SK-N-SH (cell line): Measurements from ENCODE around the gene NDUFC2. TPM values are rescaled to one million over a fixed set of nuclear protein-coding genes. Genes with fewer than 3 reads are reported as not detected.

Experiments used
- CTCF ChIA-PET: fragments of 300-600, 350-600 bp; formaldehyde crosslinking; extraction: SDS; loops from one replicate; lab custom pipeline; 2021; lab: Yijun Ruan, JAX
- POLR2A ChIA-PET: fragments of 350-600 bp; sonication (Branson Sonifier 250); formaldehyde crosslinking; extraction: SDS; loops from one replicate; lab custom pipeline; 2020; ENCODE audit warnings: antibody characterized with exemption, inconsistent platforms; lab: Yijun Ruan, JAX
- DNase-seq: peaks from one replicate; pipeline ENCODE4 v3.0.0; 2012
- H2AFZ ChIP-seq: fragments of 200-600 bp; sonication (generic); 2 replicates; pipeline ENCODE4 v1.8.1; 2016; ENCODE audit warnings: antibody characterized with exemption, mild to moderate bottlenecking, low read depth
- H3F3A ChIP-seq: fragments of 200-600 bp; sonication (generic); replicated peaks from 2 replicates; pipeline ENCODE3; 2016; ENCODE audit warnings: antibody characterized with exemption, mild to moderate bottlenecking; ENCODE audit not compliant: insufficient read depth
- H3K27ac ChIP-seq, 2 experiments: fragments of 200-500 bp in 1 of 2; fragments of 200-600 bp in 1 of 2; sonication (Bioruptor generic) in 1 of 2; sonication (generic), shearing (Covaris generic) in 1 of 2; 2 replicates each; pipeline versions ENCODE4 v1.5.1 to v1.6.1; 2014 to 2016; ENCODE audit warnings: low read depth in 2 of 2, inconsistent platforms in 1 of 2, low read length in 1 of 2, mild to moderate bottlenecking in 1 of 2, mixed read lengths in 1 of 2
- H3K27me3 ChIP-seq: fragments of 200-600 bp; sonication (generic), shearing (Covaris generic); 2 replicates; pipeline ENCODE4 v1.6.1; 2016; ENCODE audit warnings: mixed run types; ENCODE audit not compliant: insufficient read depth
- H3K36me3 ChIP-seq, 2 experiments: fragments of 200-500 bp in 1 of 2; fragments of 200-600 bp in 1 of 2; sonication (Bioruptor generic) in 1 of 2; sonication (generic) in 1 of 2; replicated peaks in 1 of 2; 2 replicates each; pipeline versions ENCODE3 to v1.5.1; 2014 to 2016; ENCODE audit warnings: low read length in 1 of 2, mild to moderate bottlenecking in 1 of 2; ENCODE audit not compliant: insufficient read depth in 2 of 2, control insufficient read depth in 1 of 2
- H3K4me1 ChIP-seq, 2 experiments: fragments of 200-500 bp in 1 of 2; fragments of 200-600 bp in 1 of 2; sonication (Bioruptor generic) in 1 of 2; sonication (generic), shearing (Covaris generic) in 1 of 2; 2 replicates each; pipeline versions ENCODE4 v1.5.1 to v1.6.1; 2014 to 2016; ENCODE audit warnings: low read depth in 1 of 2, low read length in 1 of 2, mixed run types in 1 of 2; ENCODE audit not compliant: insufficient read depth in 2 of 2, control insufficient read depth in 1 of 2
- H3K4me2 ChIP-seq: fragments of 200-600 bp; sonication (generic), shearing (Covaris generic); 2 replicates; pipeline ENCODE4 v1.6.1; 2017; ENCODE audit warnings: mixed run types
- H3K4me3 ChIP-seq, 2 experiments: fragments of 200-500 bp in 1 of 2; fragments of 200-600 bp in 1 of 2; sonication (Bioruptor generic) in 1 of 2; sonication (generic), shearing (Covaris generic) in 1 of 2; 2 replicates each; pipeline versions ENCODE4 v1.5.1 to v1.8.1; 2014 to 2016; ENCODE audit warnings: low read depth in 2 of 2, inconsistent platforms in 1 of 2, low read length in 1 of 2, mild to moderate bottlenecking in 1 of 2, mixed read lengths in 1 of 2, moderate library complexity in 1 of 2
- H3K79me2 ChIP-seq: fragments of 200-600 bp; sonication (generic); 2 replicates; pipeline ENCODE4 v1.8.1; 2017; ENCODE audit warnings: mild to moderate bottlenecking; ENCODE audit not compliant: insufficient read depth
- H3K9ac ChIP-seq: fragments of 200-600 bp; sonication (generic); 2 replicates; pipeline ENCODE4 v1.6.1; 2017; ENCODE audit warnings: mixed run types
- H3K9me2 ChIP-seq: fragments of 200-600 bp; sonication (generic); 2 replicates; pipeline ENCODE4 v1.6.1; 2017; ENCODE audit warnings: mixed run types
- H3K9me3 ChIP-seq: fragments of 200-600 bp; sonication (generic); 2 replicates; pipeline ENCODE4 v1.6.1; 2017; ENCODE audit warnings: mixed run types, mild to moderate bottlenecking, moderate library complexity
- H4K20me1 ChIP-seq: fragments of 200-600 bp; sonication (generic); 2 replicates; pipeline ENCODE4 v1.6.1; 2017; ENCODE audit warnings: mild to moderate bottlenecking, mixed run types; ENCODE audit not compliant: insufficient read depth
- CTCF ChIP-seq: fragments of 200-600 bp; sonication (generic); IDR thresholded peaks from 2 replicates; pipeline ENCODE4 v1.6.1; 2017; ENCODE audit warnings: antibody characterized with exemption, mild to moderate bottlenecking, moderate library complexity
- ELF1 ChIP-seq: IDR thresholded peaks from 2 replicates; pipeline ENCODE4 v1.4.0; 2012
- FOXJ3 ChIP-seq: sonication (generic); formaldehyde crosslinking; IDR thresholded peaks from 2 replicates; pipeline ENCODE4 v1.5.1; 2020; ENCODE audit warnings: mild to moderate bottlenecking, missing genetic modification reagents
- GABPA ChIP-seq: IDR thresholded peaks from 2 replicates; pipeline ENCODE4 v1.4.0; 2012; ENCODE audit warnings: low read depth, mild to moderate bottlenecking
- IRF3 ChIP-seq: fragments of 150-350 bp; IDR thresholded peaks from 2 replicates; pipeline ENCODE4 v1.6.1; 2016; ENCODE audit warnings: mild to moderate bottlenecking, low read depth, low read length
- MEF2A ChIP-seq: IDR thresholded peaks from 2 replicates; pipeline ENCODE4 v1.4.0; 2012; ENCODE audit warnings: low read depth, borderline replicate concordance
- NFIC ChIP-seq: IDR thresholded peaks from 2 replicates; pipeline ENCODE4 v1.4.0; 2012; ENCODE audit warnings: borderline replicate concordance
- PBX3 ChIP-seq: IDR thresholded peaks from 2 replicates; pipeline ENCODE4; 2012
- RAD21 ChIP-seq: IDR thresholded peaks from 2 replicates; pipeline ENCODE4 v1.6.1; 2012; ENCODE audit warnings: mild to moderate bottlenecking, low read length
- REST ChIP-seq: IDR thresholded peaks from 2 replicates; pipeline ENCODE4 v1.6.1; 2012; ENCODE audit warnings: mild to moderate bottlenecking, low read depth, low read length, moderate library complexity
- RFX5 ChIP-seq: IDR thresholded peaks from 2 replicates; pipeline ENCODE4 v1.6.1; 2012; ENCODE audit warnings: mild to moderate bottlenecking, improper control_type of control experiment, low read length
- TCF12 ChIP-seq: IDR thresholded peaks from 2 replicates; pipeline ENCODE4 v1.4.0; 2012
- TEAD4 ChIP-seq: IDR thresholded peaks from 2 replicates; pipeline ENCODE4 v1.4.0; 2012; ENCODE audit warnings: mild to moderate bottlenecking, borderline replicate concordance; ENCODE audit not compliant: insufficient read depth
- YY1 ChIP-seq: IDR thresholded peaks from 2 replicates; pipeline ENCODE4 v1.4.0; 2012; ENCODE audit warnings: low read depth, mild to moderate bottlenecking
- WGBS: methylation state at CpG from one replicate; pipeline ENCODE4 v1.1.6; 2017; ENCODE audit warnings: low lambda C conversion rate; 5-methylcytosine and 5-hydroxymethylcytosine counted together
- polyA plus RNA-seq, 3 experiments: library from polyadenylated mRNA; depleted of rRNA; stranded (reverse); fragments of >200 nt; gene quantifications; 2 replicates each; pipeline ENCODE4 v1.2.3, GENCODE V29; 2012
- TF ChIP-seq, protein P1 (sequence below): fragments of 150-350 bp; IDR thresholded peaks from 2 replicates; pipeline ENCODE4 v1.6.1; 2017; ENCODE audit warnings: antibody characterized with exemption, low read length, low read depth, borderline replicate concordance

Gene NDUFC2
- polyA plus RNA-seq, 1 of the 3 experiments (the other 2 are of a cell fraction): 235 TPM

- TF ChIP-seq CTCF (no peak), MEF2A (no peak), TEAD4 (no peak), YY1 (no peak)
Measured at GRCh38 chr11:78100261-78100660, 20.6 kb upstream of the NDUFC2 start (continued).

DNA sequence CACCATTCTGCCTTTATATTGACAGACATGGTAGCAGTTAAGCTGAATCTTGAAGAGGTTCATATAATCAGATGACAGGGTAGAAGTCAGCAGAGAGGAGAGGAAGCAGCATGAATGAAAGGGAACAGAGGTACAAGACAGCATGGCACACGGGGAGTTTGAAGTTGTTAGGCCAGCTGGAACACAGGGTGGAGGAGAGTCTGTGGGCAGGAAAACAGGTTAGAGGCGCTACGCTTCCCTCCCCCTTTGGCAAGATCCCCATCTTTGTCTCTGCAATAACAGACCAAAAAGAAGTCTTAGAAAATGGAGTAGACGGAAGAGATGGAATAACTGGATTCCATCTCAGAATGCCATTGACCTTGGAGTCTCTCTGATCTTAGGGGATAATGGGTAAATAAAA is 20.0 kb upstream of the NDUFC2 start:
- Histone ChIP-seq H3K9me2 (no peaks in the 10 kb centered on the region), H3K4me1 (0 out of 4 replicates have a peak, but pooled peaks cover 0 to 8% of the 10 kb centered on the region in 2 experiments)
- no peak for TF ChIP-seq PBX3

GRCh38 chr11:78097666-78098385 is 18.2 kb upstream of the NDUFC2 start:
- no peak overlapping the region for H2AFZ ChIP-seq
- peaks cover 10% of the 10 kb centered on the region for H3F3A ChIP-seq
- no peaks in the 10 kb centered on the region for H3K27me3 ChIP-seq
- H3K4me1 ChIP-seq: 0 out of 4 replicates have a peak, but pooled peaks cover 0 to 8% of the 10 kb centered on the region in 2 experiments
- WGBS: 89% methylated on average over 7 of the region's 7 CpGs
- ChIA-PET CTCF (no interaction called here), POLR2A (no interaction called here)
- no peak overlapping the region for H3K4me2 ChIP-seq
- no peak for DNase-seq
- no peak overlapping the region for H3K27ac ChIP-seq
- peaks cover 24 to 48% of the 10 kb centered on the region in 2 experiments for H3K36me3 ChIP-seq
- H3K9me3 ChIP-seq: no peaks in the 10 kb centered on the region
- H3K9me2 ChIP-seq: no peaks in the 10 kb centered on the region
- no peak overlapping the region for H3K4me3 ChIP-seq
- H3K9ac ChIP-seq: no peak overlapping the region
- H4K20me1 ChIP-seq: no peaks in the 10 kb centered on the region
- no peaks in the 10 kb centered on the region for H3K79me2 ChIP-seq
- no peak for TF ChIP-seq TCF12
- no peak for TF ChIP-seq RAD21
- TF ChIP-seq, protein P1, sequence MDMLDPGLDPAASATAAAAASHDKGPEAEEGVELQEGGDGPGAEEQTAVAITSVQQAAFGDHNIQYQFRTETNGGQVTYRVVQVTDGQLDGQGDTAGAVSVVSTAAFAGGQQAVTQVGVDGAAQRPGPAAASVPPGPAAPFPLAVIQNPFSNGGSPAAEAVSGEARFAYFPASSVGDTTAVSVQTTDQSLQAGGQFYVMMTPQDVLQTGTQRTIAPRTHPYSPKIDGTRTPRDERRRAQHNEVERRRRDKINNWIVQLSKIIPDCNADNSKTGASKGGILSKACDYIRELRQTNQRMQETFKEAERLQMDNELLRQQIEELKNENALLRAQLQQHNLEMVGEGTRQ: no peak
- no peak for TF ChIP-seq IRF3
- no peak for TF ChIP-seq MEF2A
- TF ChIP-seq NFIC: no peak
- no peak for TF ChIP-seq ELF1
- no peak for TF ChIP-seq RFX5
- TF ChIP-seq YY1: no peak
- TF ChIP-seq REST: no peak
- no peak for TF ChIP-seq GABPA
- no peak for TF ChIP-seq FOXJ3 (CRISPR knock-in tag)

More for the DNA sequence above, 20.0 kb upstream of the NDUFC2 start:
- Histone ChIP-seq H3K27ac (no peak overlapping the region), H3K27me3 (no peaks in the 10 kb centered on the region), H3K36me3 (peaks cover 32 to 57% of the 10 kb centered on the region in 2 experiments), H3K9me3 (no peaks in the 10 kb centered on the region), H3F3A (peaks cover 18% of the 10 kb centered on the region), H3K4me2 (no peak overlapping the region), H3K4me3 (no peak overlapping the region), H2AFZ (no peak overlapping the region), H4K20me1 (no peaks in the 10 kb centered on the region), H3K79me2 (no peaks in the 10 kb centered on the region), H3K9ac (no peak overlapping the region)
- no peak for DNase-seq
- 79% methylated on average over 4 of the region's 4 CpGs for WGBS
- CTCF ChIA-PET: no interaction called here
- POLR2A ChIA-PET: no interaction called here
